DOHH2 (cell line): ENCODE results near the gene CNTN4.

Source experiments
- EZH2phosphoT487 ChIP-seq: fragments of 200-600 bp; sonication (generic); IDR thresholded peaks from 2 replicates; pipeline ENCODE4 v1.6.1; 2017; ENCODE audit warnings: borderline replicate concordance, mild to moderate bottlenecking, antibody characterized with exemption, low read length, moderate library complexity, mixed read lengths
- TF ChIP-seq, protein P1 (sequence below): fragments of 200-600 bp; sonication (generic); IDR thresholded peaks from one replicate; pipeline ENCODE4 v1.5.1; 2014; ENCODE audit warnings: antibody characterized with exemption, mild to moderate bottlenecking, low read depth, low read length; ENCODE audit not compliant: poor library complexity, severe bottlenecking

GRCh38 chr3:3066910-3067309, 968.2 kb downstream of the CNTN4 start:
- TF ChIP-seq, protein P1, sequence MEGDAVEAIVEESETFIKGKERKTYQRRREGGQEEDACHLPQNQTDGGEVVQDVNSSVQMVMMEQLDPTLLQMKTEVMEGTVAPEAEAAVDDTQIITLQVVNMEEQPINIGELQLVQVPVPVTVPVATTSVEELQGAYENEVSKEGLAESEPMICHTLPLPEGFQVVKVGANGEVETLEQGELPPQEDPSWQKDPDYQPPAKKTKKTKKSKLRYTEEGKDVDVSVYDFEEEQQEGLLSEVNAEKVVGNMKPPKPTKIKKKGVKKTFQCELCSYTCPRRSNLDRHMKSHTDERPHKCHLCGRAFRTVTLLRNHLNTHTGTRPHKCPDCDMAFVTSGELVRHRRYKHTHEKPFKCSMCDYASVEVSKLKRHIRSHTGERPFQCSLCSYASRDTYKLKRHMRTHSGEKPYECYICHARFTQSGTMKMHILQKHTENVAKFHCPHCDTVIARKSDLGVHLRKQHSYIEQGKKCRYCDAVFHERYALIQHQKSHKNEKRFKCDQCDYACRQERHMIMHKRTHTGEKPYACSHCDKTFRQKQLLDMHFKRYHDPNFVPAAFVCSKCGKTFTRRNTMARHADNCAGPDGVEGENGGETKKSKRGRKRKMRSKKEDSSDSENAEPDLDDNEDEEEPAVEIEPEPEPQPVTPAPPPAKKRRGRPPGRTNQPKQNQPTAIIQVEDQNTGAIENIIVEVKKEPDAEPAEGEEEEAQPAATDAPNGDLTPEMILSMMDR, result no peak
- TF ChIP-seq EZH2phosphoT487, result no peak
